Urinary bladder (tissue), 4 donors: Measurements from ENCODE around the gene IFNG-AS1. TPM values are rescaled to one million over a fixed set of nuclear protein-coding genes. Genes with fewer than 3 reads are reported as not detected.

Source experiments
- DNase-seq: peaks from one replicate; pipeline ENCODE4 v3.0.0-alpha.2; 2015; ENCODE audit errors: extremely low spot score
- H3K27ac ChIP-seq: one replicate; pipeline ENCODE4 v1.5.1; 2013; ENCODE audit warnings: low read depth, mild to moderate bottlenecking, moderate library complexity
- H3K36me3 ChIP-seq: one replicate; pipeline ENCODE4 v1.6.1; 2013; ENCODE audit warnings: mild to moderate bottlenecking, moderate library complexity; ENCODE audit not compliant: insufficient read depth
- H3K4me1 ChIP-seq: one replicate; pipeline ENCODE4 v1.6.1; 2013; ENCODE audit warnings: mild to moderate bottlenecking, moderate library complexity; ENCODE audit not compliant: insufficient read depth
- H3K4me3 ChIP-seq: one replicate; pipeline ENCODE4 v1.5.1; 2013; ENCODE audit warnings: low read depth, low read length
- WGBS: extraction: QIAGEN DNeasy Blood & Tissue Kit; methylation state at CpG from one replicate; pipeline ENCODE4 v1.1.7; 2013; 5-methylcytosine and 5-hydroxymethylcytosine counted together
- polyA plus RNA-seq: library from polyadenylated mRNA; stranded (reverse); fragments of 200-250 nt; gene quantifications from one replicate; pipeline ENCODE4 v1.2.3, GENCODE V29; 2013
- total RNA-seq: library from RNA; depleted of rRNA; stranded (reverse); fragments of >200 nt; gene quantifications from one replicate; pipeline ENCODE4 v1.2.3, GENCODE V29; 2014
- donor health status: healthy with polysubstance abuse.
- donor health status: healthy.

IFNG-AS1 gene
- total and polyA plus RNA-seq, 2 donors = 0.32 TPM; not detected in 1

- no peak overlapping the region for H3K4me3 ChIP-seq
- H3K4me1 ChIP-seq = no peaks in the 10 kb centered on the region
- 76% methylated on average over 4 of the region's 4 CpGs for WGBS
- no peak overlapping the region for H3K27ac ChIP-seq
- DNase-seq = no peak
- H3K36me3 ChIP-seq = no peaks in the 10 kb centered on the region
These were observed 20.0 kb upstream of the IFNG-AS1 start for GRCh38 chr12:67969134-67969802.

- Histone ChIP-seq H3K4me1 (no peaks in the 10 kb centered on the region), H3K4me3 (no peak overlapping the region), H3K36me3 (no peaks in the 10 kb centered on the region), H3K27ac (no peak overlapping the region)
- 93% methylated on average over 1 of the region's 1 CpG for WGBS
- DNase-seq = no peak
These were observed 11.6 kb upstream of the IFNG-AS1 start for GRCh38 chr12:67977668-67978067.

GRCh38 chr12:67980391-67980790 lies 8.9 kb upstream of the IFNG-AS1 start:
- Histone ChIP-seq H3K4me1 (no peaks in the 10 kb centered on the region), H3K36me3 (no peaks in the 10 kb centered on the region), H3K27ac (no peak overlapping the region), H3K4me3 (no peak overlapping the region)
- WGBS = 97% methylated on average over 1 of the region's 1 CpG
- DNase-seq = no peak

- H3K36me3 ChIP-seq = no peaks in the 10 kb centered on the region
- no peak overlapping the region for H3K4me3 ChIP-seq
- no peak overlapping the region for H3K27ac ChIP-seq
- peak; percentile 48 for DNase-seq
- 67% methylated on average over 4 of the region's 4 CpGs for WGBS
- H3K4me1 ChIP-seq = no peaks in the 10 kb centered on the region
These were observed 7.7 kb upstream of the IFNG-AS1 start for GRCh38 chr12:67981287-67982162.

- DNase-seq = peak; percentile 36
- 48% methylated on average over 6 of the region's 6 CpGs for WGBS
- Histone ChIP-seq H3K27ac (no peak overlapping the region), H3K4me3 (no peak overlapping the region), H3K36me3 (no peaks in the 10 kb centered on the region), H3K4me1 (no peaks in the 10 kb centered on the region)
These were observed 7.1 kb upstream of the IFNG-AS1 start for GRCh38 chr12:67982164-67982563.

- Histone ChIP-seq H3K27ac (no peak overlapping the region), H3K4me3 (no peak overlapping the region), H3K4me1 (no peaks in the 10 kb centered on the region), H3K36me3 (no peaks in the 10 kb centered on the region)
- no peak for DNase-seq
These were observed 2.6 kb upstream of the IFNG-AS1 start for GRCh38 chr12:67986632-67987031.

GRCh38 chr12:67988601-67989021 lies 636 bp upstream of the IFNG-AS1 start:
- WGBS = 79% methylated on average over 1 of the region's 1 CpG
- DNase-seq = no peak
- H3K4me1 ChIP-seq = no peaks in the 10 kb centered on the region
- no peak overlapping the region for H3K4me3 ChIP-seq
- no peak overlapping the region for H3K27ac ChIP-seq
- H3K36me3 ChIP-seq = no peaks in the 10 kb centered on the region

- Histone ChIP-seq H3K36me3 (no peaks in the 10 kb centered on the region), H3K4me1 (no peaks in the 10 kb centered on the region), H3K4me3 (no peak overlapping the region), H3K27ac (no peak overlapping the region)
- WGBS = 80% methylated on average over 4 of the region's 4 CpGs
- no peak for DNase-seq
These were observed 1.9 kb downstream of the IFNG-AS1 start for GRCh38 chr12:67991158-67991557.

- Histone ChIP-seq H3K4me3 (no peak overlapping the region), H3K27ac (no peak overlapping the region), H3K4me1 (no peaks in the 10 kb centered on the region), H3K36me3 (no peaks in the 10 kb centered on the region)
- no peak for DNase-seq
- WGBS = 43% methylated on average over 2 of the region's 2 CpGs
These were observed 3.9 kb downstream of the IFNG-AS1 start for GRCh38 chr12:67993143-67993542.

GRCh38 chr12:67994046-67994445 lies 4.8 kb downstream of the IFNG-AS1 start:
- WGBS = 76% methylated on average over 3 of the region's 3 CpGs
- H3K27ac ChIP-seq = no peak overlapping the region
- no peak for DNase-seq

GRCh38 chr12:67996347-67996746 lies 7.1 kb downstream of the IFNG-AS1 start:
- Histone ChIP-seq H3K4me1 (no peaks in the 10 kb centered on the region), H3K4me3 (no peak overlapping the region), H3K27ac (no peak overlapping the region), H3K36me3 (no peaks in the 10 kb centered on the region)
- DNase-seq = no peak

More at GRCh38 chr12:67994046-67994445, 4.8 kb downstream of the IFNG-AS1 start:
- Histone ChIP-seq H3K4me1 (no peaks in the 10 kb centered on the region), H3K4me3 (no peak overlapping the region), H3K36me3 (no peaks in the 10 kb centered on the region)

GRCh38 chr12:67998379-67998778 lies 9.1 kb downstream of the IFNG-AS1 start:
- Histone ChIP-seq H3K27ac (no peak overlapping the region), H3K4me3 (no peak overlapping the region)

GRCh38 chr12:67999244-67999643 lies 10.0 kb downstream of the IFNG-AS1 start:
- DNase-seq = no peak
- H3K27ac ChIP-seq = no peak overlapping the region

More at GRCh38 chr12:67998379-67998778, 9.1 kb downstream of the IFNG-AS1 start:
- Histone ChIP-seq H3K36me3 (no peaks in the 10 kb centered on the region), H3K4me1 (no peaks in the 10 kb centered on the region)
- no peak for DNase-seq

More at GRCh38 chr12:67999244-67999643, 10.0 kb downstream of the IFNG-AS1 start:
- no peak overlapping the region for H3K4me3 ChIP-seq
- no peaks in the 10 kb centered on the region for H3K4me1 ChIP-seq
- H3K36me3 ChIP-seq = no peaks in the 10 kb centered on the region
